GM13977 (cell line): Measurements from ENCODE around the gene PRX.

Experiments used
- DNase-seq: peaks from one replicate; pipeline ENCODE4 v3.0.0; 2012; ENCODE audit warnings: low spot score
- in situ Hi-C: fragments of 300-500 bp; cut with MboI; formaldehyde crosslinking; loops from one replicate; pipeline ENCODE4 v1.12.0; 2022; ENCODE audit warnings: low sequenced_read_pairs, low pct_unique_long_range_greater_than_20kb, mixed read lengths, inconsistent platforms; ENCODE audit not compliant: unreplicated experiment
- TF ChIP-seq, protein P1 (sequence below): IDR thresholded peaks from 2 replicates; pipeline ENCODE4 v1.5.1; 2012; ENCODE audit warnings: mild to moderate bottlenecking, control low read depth; ENCODE audit not compliant: insufficient read depth; ENCODE audit errors: extremely low read depth, missing control alignments

PRX gene

GRCh38 chr19:40390084-40390742 is 23.0 kb downstream of the PRX start, which contains the start of gene HIPK4:
HIPK4 (minus strand) TSS chr19:40390181; CDS start chr19:40389902, 279 bp downstream.
- TF ChIP-seq, protein P1, sequence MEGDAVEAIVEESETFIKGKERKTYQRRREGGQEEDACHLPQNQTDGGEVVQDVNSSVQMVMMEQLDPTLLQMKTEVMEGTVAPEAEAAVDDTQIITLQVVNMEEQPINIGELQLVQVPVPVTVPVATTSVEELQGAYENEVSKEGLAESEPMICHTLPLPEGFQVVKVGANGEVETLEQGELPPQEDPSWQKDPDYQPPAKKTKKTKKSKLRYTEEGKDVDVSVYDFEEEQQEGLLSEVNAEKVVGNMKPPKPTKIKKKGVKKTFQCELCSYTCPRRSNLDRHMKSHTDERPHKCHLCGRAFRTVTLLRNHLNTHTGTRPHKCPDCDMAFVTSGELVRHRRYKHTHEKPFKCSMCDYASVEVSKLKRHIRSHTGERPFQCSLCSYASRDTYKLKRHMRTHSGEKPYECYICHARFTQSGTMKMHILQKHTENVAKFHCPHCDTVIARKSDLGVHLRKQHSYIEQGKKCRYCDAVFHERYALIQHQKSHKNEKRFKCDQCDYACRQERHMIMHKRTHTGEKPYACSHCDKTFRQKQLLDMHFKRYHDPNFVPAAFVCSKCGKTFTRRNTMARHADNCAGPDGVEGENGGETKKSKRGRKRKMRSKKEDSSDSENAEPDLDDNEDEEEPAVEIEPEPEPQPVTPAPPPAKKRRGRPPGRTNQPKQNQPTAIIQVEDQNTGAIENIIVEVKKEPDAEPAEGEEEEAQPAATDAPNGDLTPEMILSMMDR = no peak
- in situ Hi-C loops = no loop called here
- no peak for DNase-seq

DNA sequence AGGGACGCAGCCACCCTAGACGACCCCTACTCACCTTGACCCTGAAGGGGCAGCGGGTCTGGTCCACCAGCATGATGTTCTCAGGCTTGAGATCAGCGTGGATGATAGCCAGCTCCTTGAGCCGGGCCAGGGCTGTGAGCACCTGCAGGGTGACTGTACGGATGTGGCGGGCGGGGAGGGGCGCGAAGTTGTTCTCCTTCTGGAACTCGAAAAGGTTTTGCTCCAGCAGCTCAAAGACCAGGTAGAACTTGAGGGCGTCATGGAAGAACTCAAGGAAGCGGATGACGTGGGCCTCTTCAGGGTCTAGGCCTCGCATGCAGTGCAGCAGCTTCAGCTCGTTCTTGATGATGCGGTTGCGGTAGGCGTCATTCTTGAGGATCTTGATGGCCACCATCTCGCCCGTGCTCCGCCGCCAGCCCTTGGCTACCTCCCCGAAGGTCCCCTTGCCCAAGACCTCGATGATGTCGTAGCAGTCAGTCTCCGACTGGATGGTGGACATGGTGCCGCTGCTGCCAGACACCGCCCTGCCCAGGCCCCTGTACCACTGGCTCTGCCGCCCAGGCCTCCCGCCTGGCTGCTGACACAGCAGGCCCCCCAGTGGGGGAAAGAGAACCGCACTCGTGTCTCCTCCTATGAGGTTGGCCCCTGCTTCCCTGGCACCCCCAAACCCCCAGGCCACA is 23.6 kb downstream of the PRX start:
- in situ Hi-C loops = no loop called here
- TF ChIP-seq, protein P1 = no peak
- DNase-seq = no peak

DNA sequence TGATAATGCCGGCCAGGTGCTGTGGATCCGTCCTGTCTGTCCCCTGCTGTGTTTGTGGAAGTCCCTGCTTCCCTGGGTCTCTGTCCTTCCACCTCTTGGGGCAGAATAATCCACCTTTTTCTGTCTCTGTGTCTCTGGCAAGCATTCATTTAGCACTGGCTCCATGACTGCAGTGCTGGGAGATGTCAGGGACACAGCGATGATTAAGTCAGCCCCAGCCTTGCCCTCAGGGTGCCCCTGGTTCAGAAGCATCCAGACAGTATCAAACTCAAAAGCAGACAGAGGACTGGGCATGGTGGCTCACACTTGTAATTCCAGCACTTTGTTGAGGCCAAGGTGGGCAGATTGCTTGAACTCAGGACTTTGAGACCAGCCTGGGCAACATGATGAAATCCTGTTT is 24.7 kb downstream of the PRX start:
- in situ Hi-C loops = no loop called here
- no peak for DNase-seq
- TF ChIP-seq, protein P1 = no peak

GRCh38 chr19:40387155-40387554 is 26.0 kb downstream of the PRX start:
- TF ChIP-seq, protein P1 = no peak
- in situ Hi-C loops = no loop called here
- DNase-seq = no peak

- TF ChIP-seq, protein P1 = no peak
- in situ Hi-C loops = no loop called here
- no peak for DNase-seq
Observed at GRCh38 chr19:40383668-40384248, 29.4 kb downstream of the PRX start.

DNA sequence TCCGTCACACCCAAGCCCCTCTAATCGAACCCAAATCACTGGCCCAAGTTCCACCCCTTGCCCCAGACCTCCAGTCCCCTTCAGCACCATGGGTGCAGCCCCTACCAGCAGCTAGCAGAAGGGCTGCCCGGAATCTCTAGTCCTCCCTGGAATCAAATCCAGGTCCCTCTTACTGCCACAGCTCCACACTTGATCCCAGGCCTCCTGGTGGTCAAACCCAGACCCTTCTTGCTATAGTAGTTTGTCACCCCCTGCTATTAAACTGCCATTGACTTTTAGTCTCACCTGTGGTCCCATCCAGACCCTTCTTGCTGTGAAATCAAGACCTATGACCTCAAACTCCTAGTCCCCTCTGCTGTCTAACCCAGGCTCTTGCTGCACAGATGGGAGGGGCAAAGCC is 31.9 kb downstream of the PRX start:
- TF ChIP-seq, protein P1 = no peak
- DNase-seq = no peak
- in situ Hi-C loops = no loop called here
